ENCODE measurements around the gene MMD2. TPM values are rescaled to one million over a fixed set of nuclear protein-coding genes. Genes with fewer than 3 reads are reported as not detected.

Gene MMD2
- total and polyA plus RNA-seq, 2 donors (not counting 1 experiment from before 2014, with no cell fraction given), result not detected

DNA sequence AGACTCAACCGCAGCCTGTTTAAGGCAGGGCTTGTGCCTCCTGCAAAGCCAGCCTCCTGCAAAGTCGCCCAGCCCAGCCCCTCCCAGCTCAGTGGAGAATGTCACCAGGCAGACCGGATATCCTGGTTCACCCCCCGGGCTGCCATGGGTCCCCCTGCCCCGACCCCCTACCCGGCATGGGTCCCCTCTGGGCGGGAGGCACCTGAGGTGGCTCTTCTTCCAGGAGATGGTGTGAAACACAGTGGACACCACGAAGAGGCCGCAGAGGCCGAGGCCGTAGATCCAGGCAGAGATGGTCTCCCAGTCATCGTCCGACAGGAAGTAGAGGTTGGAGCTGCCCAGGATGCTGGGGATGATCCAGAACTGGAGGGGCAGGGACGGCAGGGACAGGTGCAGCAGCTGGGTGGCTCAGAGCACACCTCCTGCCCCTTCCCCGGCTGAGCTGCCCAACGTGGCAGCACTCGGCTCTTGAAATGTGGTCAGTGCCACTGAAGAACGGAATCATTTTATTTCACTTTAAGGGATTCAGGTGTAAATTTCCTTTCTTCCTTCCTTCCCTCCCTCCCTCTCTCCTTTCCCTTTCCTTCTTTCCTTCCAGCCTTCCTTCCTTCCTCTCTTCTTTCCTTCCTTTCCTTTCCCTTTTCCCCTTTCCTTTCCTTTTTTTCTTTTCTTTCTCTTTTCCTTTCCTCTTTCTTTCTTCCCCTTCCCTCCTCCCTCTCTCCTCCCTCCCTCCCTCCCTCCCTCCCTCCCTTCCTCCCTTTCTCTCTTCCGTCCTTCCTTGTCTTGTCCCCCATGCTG lies 38.8 kb downstream of the MMD2 start:
- no peak overlapping the region for H3K4me3 ChIP-seq (replicated peaks in 1 of 4; ENCODE audit: control extremely low read depth in 1 of 4, insufficient read depth in 1 of 4, low read depth in 3 of 4, low read length in 4 of 4)
- H3K36me3 ChIP-seq (ENCODE audit: control insufficient read depth, insufficient read depth, low read length), result no peaks in the 10 kb centered on the region
- H3K9ac ChIP-seq (ENCODE audit: insufficient read depth, low read length), result no peak overlapping the region
- no peaks in the 10 kb centered on the region for H4K20me1 ChIP-seq (ENCODE audit: control insufficient read depth, extremely low read depth, insufficient read depth, low read length)
- H3K4me1 ChIP-seq (ENCODE audit: control insufficient read depth, extremely low read depth, insufficient read depth, low read length), result no peaks in the 10 kb centered on the region
- no peaks in the 10 kb centered on the region for H3K27me3 ChIP-seq (ENCODE audit: control insufficient read depth, insufficient read depth, low read length)
- DNase-seq (ENCODE audit: low read depth in 2 of 2), result no peak
- H3K79me2 ChIP-seq (ENCODE audit: control insufficient read depth, insufficient read depth, low read length), result no peaks in the 10 kb centered on the region
- TF ChIP-seq EZH2 (IDR thresholded peaks at IDR 0.05; ENCODE audit: low read length, missing control alignments), result no peak
- TF ChIP-seq, protein P1, sequence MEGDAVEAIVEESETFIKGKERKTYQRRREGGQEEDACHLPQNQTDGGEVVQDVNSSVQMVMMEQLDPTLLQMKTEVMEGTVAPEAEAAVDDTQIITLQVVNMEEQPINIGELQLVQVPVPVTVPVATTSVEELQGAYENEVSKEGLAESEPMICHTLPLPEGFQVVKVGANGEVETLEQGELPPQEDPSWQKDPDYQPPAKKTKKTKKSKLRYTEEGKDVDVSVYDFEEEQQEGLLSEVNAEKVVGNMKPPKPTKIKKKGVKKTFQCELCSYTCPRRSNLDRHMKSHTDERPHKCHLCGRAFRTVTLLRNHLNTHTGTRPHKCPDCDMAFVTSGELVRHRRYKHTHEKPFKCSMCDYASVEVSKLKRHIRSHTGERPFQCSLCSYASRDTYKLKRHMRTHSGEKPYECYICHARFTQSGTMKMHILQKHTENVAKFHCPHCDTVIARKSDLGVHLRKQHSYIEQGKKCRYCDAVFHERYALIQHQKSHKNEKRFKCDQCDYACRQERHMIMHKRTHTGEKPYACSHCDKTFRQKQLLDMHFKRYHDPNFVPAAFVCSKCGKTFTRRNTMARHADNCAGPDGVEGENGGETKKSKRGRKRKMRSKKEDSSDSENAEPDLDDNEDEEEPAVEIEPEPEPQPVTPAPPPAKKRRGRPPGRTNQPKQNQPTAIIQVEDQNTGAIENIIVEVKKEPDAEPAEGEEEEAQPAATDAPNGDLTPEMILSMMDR (conservative IDR thresholded peaks at IDR 0.05 in 1 of 2, IDR thresholded peaks at IDR 0.05 in 1 of 2; ENCODE audit: low read depth in 1 of 2, low read length in 2 of 2), result no peak
- no peak overlapping the region for H3K4me2 ChIP-seq (ENCODE audit: extremely low read depth, insufficient read depth, low read length)
- no peaks in the 10 kb centered on the region for H3K9me3 ChIP-seq (ENCODE audit: control insufficient read depth, insufficient read depth, low read depth, low read length)
- no peak overlapping the region for H3K27ac ChIP-seq (ENCODE audit: insufficient read depth, low read length)
- H2AFZ ChIP-seq (ENCODE audit: low read length), result no peak overlapping the region

DNA sequence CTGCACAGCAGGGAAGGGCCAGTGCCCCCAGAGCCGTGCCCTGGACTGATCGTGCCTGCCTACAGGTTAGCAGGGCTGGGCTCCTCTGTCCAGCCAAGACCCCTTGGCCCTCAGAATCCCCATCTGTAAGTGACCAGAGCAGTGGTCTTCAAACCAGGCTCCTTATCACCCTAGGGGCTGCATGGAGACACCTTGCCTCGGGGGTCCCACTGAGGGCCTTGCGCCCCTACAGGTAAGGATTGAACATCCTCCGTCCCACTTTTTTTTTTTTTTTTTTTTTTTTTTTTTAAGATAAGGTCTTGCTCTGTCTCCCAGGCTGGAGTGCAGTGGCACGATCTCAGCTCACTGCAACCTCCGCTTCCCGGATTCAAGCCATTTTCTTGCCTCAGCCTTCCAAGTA lies 42.9 kb downstream of the MMD2 start:
- H3K4me3 ChIP-seq (replicated peaks in 1 of 4; ENCODE audit: control extremely low read depth in 1 of 4, insufficient read depth in 1 of 4, low read depth in 3 of 4, low read length in 4 of 4), result no peak overlapping the region
- no peak for TF ChIP-seq EZH2 (IDR thresholded peaks at IDR 0.05; ENCODE audit: low read length, missing control alignments)
- TF ChIP-seq, protein P1 (conservative IDR thresholded peaks at IDR 0.05 in 1 of 2, IDR thresholded peaks at IDR 0.05 in 1 of 2; ENCODE audit: low read depth in 1 of 2, low read length in 2 of 2), result no peak
- no peak overlapping the region for H3K4me2 ChIP-seq (ENCODE audit: extremely low read depth, insufficient read depth, low read length)
- no peak for DNase-seq (ENCODE audit: low read depth in 2 of 2)
- no peaks in the 10 kb centered on the region for H3K4me1 ChIP-seq (ENCODE audit: control insufficient read depth, extremely low read depth, insufficient read depth, low read length)
- no peaks in the 10 kb centered on the region for H3K36me3 ChIP-seq (ENCODE audit: control insufficient read depth, insufficient read depth, low read length)
- H2AFZ ChIP-seq (ENCODE audit: low read length), result no peak overlapping the region
- H4K20me1 ChIP-seq (ENCODE audit: control insufficient read depth, extremely low read depth, insufficient read depth, low read length), result no peaks in the 10 kb centered on the region
- H3K27me3 ChIP-seq (ENCODE audit: control insufficient read depth, insufficient read depth, low read length), result no peaks in the 10 kb centered on the region
- no peaks in the 10 kb centered on the region for H3K9me3 ChIP-seq (ENCODE audit: control insufficient read depth, insufficient read depth, low read depth, low read length)
- no peaks in the 10 kb centered on the region for H3K79me2 ChIP-seq (ENCODE audit: control insufficient read depth, insufficient read depth, low read length)
- no peak overlapping the region for H3K27ac ChIP-seq (ENCODE audit: insufficient read depth, low read length)
- H3K9ac ChIP-seq (ENCODE audit: insufficient read depth, low read length), result no peak overlapping the region

DNA sequence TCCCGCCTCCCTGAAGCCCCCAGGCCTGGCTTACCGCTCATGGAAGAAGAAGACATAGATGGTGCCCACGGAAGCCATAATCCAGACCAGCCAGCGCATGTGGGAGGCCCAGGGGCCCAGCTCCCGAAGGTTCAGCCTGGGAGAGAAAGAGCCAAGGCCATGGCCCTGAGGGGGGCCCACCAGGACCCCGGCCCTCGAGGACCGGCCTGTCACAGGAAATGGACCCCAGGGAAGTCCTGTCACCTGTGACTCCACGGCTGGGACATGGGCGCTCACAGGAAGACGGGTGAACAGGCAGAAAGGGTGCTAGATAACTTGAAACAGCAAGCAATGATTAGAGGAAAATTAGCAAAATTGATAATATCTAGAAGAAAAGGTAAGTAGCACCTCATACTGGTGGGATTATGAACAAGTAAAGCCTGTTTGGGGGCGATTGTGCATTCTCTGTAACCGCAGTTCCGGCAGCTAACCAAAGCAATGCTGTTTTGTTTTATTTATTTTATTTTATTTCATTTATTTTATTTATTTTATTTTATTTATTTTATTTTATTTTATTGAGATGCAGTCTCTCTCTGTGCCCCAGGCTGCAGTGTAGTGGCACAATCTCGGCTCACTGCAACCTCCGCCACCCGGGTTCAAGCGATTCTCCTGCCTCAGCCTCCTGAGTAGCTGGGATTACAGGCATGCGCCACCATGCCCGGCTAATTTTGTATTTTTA lies 47.7 kb downstream of the MMD2 start:
- Histone ChIP-seq H3K4me2 (ENCODE audit: extremely low read depth, insufficient read depth, low read length) (no peak overlapping the region), H3K9me3 (ENCODE audit: control insufficient read depth, insufficient read depth, low read depth, low read length) (no peaks in the 10 kb centered on the region), H3K27ac (ENCODE audit: insufficient read depth, low read length) (no peak overlapping the region), H2AFZ (ENCODE audit: low read length) (no peak overlapping the region), H4K20me1 (ENCODE audit: control insufficient read depth, extremely low read depth, insufficient read depth, low read length) (no peaks in the 10 kb centered on the region), H3K4me3 (replicated peaks in 1 of 4; ENCODE audit: control extremely low read depth in 1 of 4, insufficient read depth in 1 of 4, low read depth in 3 of 4, low read length in 4 of 4) (no peak overlapping the region), H3K36me3 (ENCODE audit: control insufficient read depth, insufficient read depth, low read length) (no peaks in the 10 kb centered on the region), H3K27me3 (ENCODE audit: control insufficient read depth, insufficient read depth, low read length) (no peaks in the 10 kb centered on the region), H3K79me2 (ENCODE audit: control insufficient read depth, insufficient read depth, low read length) (no peaks in the 10 kb centered on the region), H3K9ac (ENCODE audit: insufficient read depth, low read length) (no peak overlapping the region), H3K4me1 (ENCODE audit: control insufficient read depth, extremely low read depth, insufficient read depth, low read length) (no peaks in the 10 kb centered on the region)
- TF ChIP-seq, protein P1 (conservative IDR thresholded peaks at IDR 0.05 in 1 of 2, IDR thresholded peaks at IDR 0.05 in 1 of 2; ENCODE audit: low read depth in 1 of 2, low read length in 2 of 2), result no peak
- no peak for TF ChIP-seq EZH2 (IDR thresholded peaks at IDR 0.05; ENCODE audit: low read length, missing control alignments)
- no peak for DNase-seq (ENCODE audit: low read depth in 2 of 2)

All from fibroblast of lung (primary cell).